Natural killer cell (primary cell): ENCODE results near the gene DPEP2. TPM values are rescaled to one million over a fixed set of nuclear protein-coding genes. Genes with fewer than 3 reads are reported as not detected.

Experiments
- ATAC-seq, 3 donors: fragments of 150-1000 bp in 2 of 3; fragments of 200-7000 bp in 1 of 3; cut with Tn5 transposase; 1 replicate in 1 of 3; 2 replicates in 2 of 3; pipeline ENCODE4 v1.10.0; 2021; ENCODE audit warnings: mild to moderate bottlenecking in 2 of 3, moderate library complexity in 2 of 3
- DNase-seq, 2 donors: peaks; one replicate each; pipeline versions ENCODE4 v3.0.0 to v3.0.0-alpha.2; 2013 to 2021; ENCODE audit warnings: mixed read lengths in 1 of 2
- H3K27ac ChIP-seq: one replicate; pipeline ENCODE4 v1.5.1; 2013; ENCODE audit warnings: mild to moderate bottlenecking, low read length
- H3K27me3 ChIP-seq: one replicate; pipeline ENCODE4 v1.6.1; 2013; ENCODE audit warnings: low read length; ENCODE audit not compliant: control insufficient read depth, insufficient read depth
- H3K36me3 ChIP-seq: one replicate; pipeline ENCODE4 v1.6.1; 2013; ENCODE audit warnings: low read length; ENCODE audit not compliant: control insufficient read depth, insufficient read depth
- H3K4me1 ChIP-seq: one replicate; pipeline ENCODE4 v1.6.1; 2013; ENCODE audit warnings: low read length; ENCODE audit not compliant: control insufficient read depth, insufficient read depth
- H3K4me3 ChIP-seq: one replicate; pipeline ENCODE4 v1.5.1; 2013; ENCODE audit warnings: low read length
- H3K9me3 ChIP-seq: one replicate; pipeline ENCODE4 v1.6.1; 2013; ENCODE audit warnings: low read length; ENCODE audit not compliant: control insufficient read depth, insufficient read depth
- H3K27ac Mint-ChIP-seq, 2 donors: one replicate each; pipeline ENCODE4 v1.8.0; 2022; ENCODE audit warnings: mild to moderate bottlenecking in 2 of 2, mixed read lengths in 2 of 2, moderate library complexity in 1 of 2
- H3K27me3 Mint-ChIP-seq, 2 donors: one replicate each; pipeline ENCODE4 v1.8.0; 2022; ENCODE audit warnings: low read depth in 2 of 2, mixed read lengths in 2 of 2
- H3K36me3 Mint-ChIP-seq: one replicate; pipeline ENCODE4 v1.8.0; 2022; ENCODE audit warnings: mixed read lengths
- H3K4me1 Mint-ChIP-seq, 2 donors: one replicate each; pipeline ENCODE4 v1.8.0; 2022; ENCODE audit warnings: mixed read lengths in 2 of 2
- H3K4me3 Mint-ChIP-seq: one replicate; pipeline ENCODE4 v1.8.0; 2022; ENCODE audit warnings: mild to moderate bottlenecking, moderate library complexity, mixed read lengths
- H3K9me3 Mint-ChIP-seq, 2 donors: one replicate each; pipeline ENCODE4 v1.8.0; 2022; ENCODE audit warnings: mixed read lengths in 2 of 2
- CTCF ChIP-seq: fragments of 200-600 bp; IDR thresholded peaks from one replicate; pipeline ENCODE4 v1.8.0; 2022; ENCODE audit warnings: antibody characterized with exemption
- WGBS: methylation state at CpG from one replicate; pipeline ENCODE4 v1.1.7; 2013; ENCODE audit warnings: missing lambda C conversion rate; ENCODE audit not compliant: insufficient coverage; 5-methylcytosine and 5-hydroxymethylcytosine counted together
- intact Hi-C: fragments of 100-400 bp; cut with micrococcal nuclease; formaldehyde crosslinking; loops from one replicate; pipeline ENCODE4 v1.14.2; 2022
- total RNA-seq, 4 donors: library from RNA; stranded (reverse); fragments of 120-200 nt in 1 of 4; gene quantifications; one replicate each; pipeline versions ENCODE4 v1.2.3 to v1.2.4, GENCODE V29; 2013 to 2022

Gene DPEP2
- total RNA-seq, 3 donors from 2014 or later (not counting 1 experiment from before 2014, with no cell fraction given) = 47.2 to 64.1 (median 61.8) TPM

- Histone ChIP-seq H3K36me3 (peaks cover 2% of the 10 kb centered on the region), H3K27ac (no peak overlapping the region), H3K4me3 (no peak overlapping the region), H3K27me3 (no peaks in the 10 kb centered on the region), H3K4me1 (peaks cover 35% of the 10 kb centered on the region), H3K9me3 (no peaks in the 10 kb centered on the region)
- peak; percentile 89 to 93 for DNase-seq
- peaks cover 16 to 19% of the 10 kb centered on the region in 2 donors for H3K4me1 Mint-ChIP-seq
- no peaks in the 10 kb centered on the region for H3K36me3 Mint-ChIP-seq
- no peaks in the 10 kb centered on the region for H3K9me3 Mint-ChIP-seq
- WGBS = 52% methylated on average over 11 of the region's 14 CpGs
- H3K27me3 Mint-ChIP-seq = no peaks in the 10 kb centered on the region
- peak overlapping the region; percentile 72 to 79 for H3K27ac Mint-ChIP-seq
- no peak overlapping the region for H3K4me3 Mint-ChIP-seq
- ATAC-seq = peak; percentile 98 to 100 (median 99)
- TF ChIP-seq CTCF = peak; percentile 83
- intact Hi-C loops = loop anchor here (1.0 kb wide), 4 partner anchors 47 to 519 kb away; no protein-coding TSS in a partner anchor
Observed at GRCh38 chr16:68040506-68041288, 41.4 kb upstream of the DPEP2 start.

GRCh38 chr16:68037841-68038597 lies 38.7 kb upstream of the DPEP2 start:
- DNase-seq (no peak), ATAC-seq (no peak)
- H3K4me3 ChIP-seq = peak overlapping the region; percentile 19
- Mint-ChIP-seq H3K27ac (peak overlapping the region; percentile 56 to 63), H3K4me3 (no peak overlapping the region), H3K4me1 (peaks cover 20 to 25% of the 10 kb centered on the region in 2 donors), H3K36me3 (no peaks in the 10 kb centered on the region), H3K9me3 (no peaks in the 10 kb centered on the region), H3K27me3 (no peaks in the 10 kb centered on the region)
- no peaks in the 10 kb centered on the region for H3K27me3 ChIP-seq
- peaks cover 43% of the 10 kb centered on the region for H3K4me1 ChIP-seq
- WGBS = 82% methylated on average over 9 of the region's 9 CpGs
- H3K27ac ChIP-seq = peak overlapping the region; percentile 30
- TF ChIP-seq CTCF = no peak
- H3K36me3 ChIP-seq = peaks cover 2% of the 10 kb centered on the region
- intact Hi-C loops = no loop called here
- H3K9me3 ChIP-seq = no peaks in the 10 kb centered on the region

- Mint-ChIP-seq H3K36me3 (no peaks in the 10 kb centered on the region), H3K27ac (peak overlapping the region in 1 of 2 donors; percentile 21), H3K27me3 (no peaks in the 10 kb centered on the region), H3K4me1 (peaks cover 36 to 40% of the 10 kb centered on the region in 2 donors), H3K9me3 (no peaks in the 10 kb centered on the region), H3K4me3 (no peak overlapping the region)
- no peak for ATAC-seq
- TF ChIP-seq CTCF = no peak
- no peak overlapping the region for H3K4me3 ChIP-seq
- 94% methylated on average over 2 of the region's 2 CpGs for WGBS
- no peak overlapping the region for H3K27ac ChIP-seq
- no peaks in the 10 kb centered on the region for H3K27me3 ChIP-seq
- intact Hi-C loops = no loop called here
- peaks cover 2% of the 10 kb centered on the region for H3K36me3 ChIP-seq
- peaks cover 50% of the 10 kb centered on the region for H3K4me1 ChIP-seq
- H3K9me3 ChIP-seq = no peaks in the 10 kb centered on the region
- DNase-seq = no peak
Observed at GRCh38 chr16:68035227-68035626, 35.9 kb upstream of the DPEP2 start.
